ENCODE data around the gene NIBAN1.

NIBAN1 gene

DNA sequence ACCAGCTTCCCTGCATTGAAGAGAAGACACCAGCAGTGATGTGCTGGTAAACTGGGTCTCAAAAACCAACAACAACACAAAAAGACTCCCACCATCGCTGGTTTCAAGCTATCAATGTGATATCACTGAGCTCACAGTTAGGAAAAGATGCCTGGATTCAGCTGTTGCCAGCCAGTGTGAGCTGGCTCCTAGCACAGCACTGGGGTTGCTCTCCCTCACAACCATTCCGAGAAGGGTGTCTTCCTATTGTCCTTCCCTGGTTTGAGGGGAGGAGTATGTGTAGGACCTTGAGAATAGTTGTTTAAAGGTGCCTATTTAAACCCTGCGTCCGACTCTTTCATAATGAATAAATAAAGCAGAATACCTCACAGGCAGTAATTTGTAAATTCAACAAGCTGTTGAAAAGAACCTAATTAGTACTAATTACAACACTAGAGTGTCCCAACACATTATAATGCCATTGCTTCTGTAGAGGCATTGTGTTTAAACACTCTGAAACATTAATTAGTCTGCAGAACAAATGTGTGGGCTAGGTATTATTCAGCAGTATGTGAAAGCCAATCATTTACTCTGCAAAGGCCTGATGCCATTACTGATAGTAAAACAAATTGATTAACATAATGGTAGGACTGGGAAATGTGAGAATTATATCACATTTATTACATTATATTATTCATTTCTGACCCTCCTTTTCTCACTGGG is 17.2 kb downstream of the NIBAN1 start:
- H3K27me3 ChIP-seq (ENCODE audit: control insufficient read depth in 1 of 2, insufficient read depth in 2 of 2, low read length in 2 of 2) = no peaks in the 10 kb centered on the region
- no peak overlapping the region for H3K4me3 ChIP-seq (ENCODE audit: low read length in 2 of 2)
- no peak overlapping the region for H3K9ac ChIP-seq (ENCODE audit: low read length in 2 of 2)
- H3K4me1 ChIP-seq (ENCODE audit: control insufficient read depth, insufficient read depth, low read length) = peaks cover 9% of the 10 kb centered on the region
- no peak overlapping the region for H3K27ac ChIP-seq (ENCODE audit: low read length)
- H3K36me3 ChIP-seq (ENCODE audit: control insufficient read depth in 2 of 2, insufficient read depth in 2 of 2, low read length in 2 of 2) = peaks cover 0 to 3% of the 10 kb centered on the region in 2 donors
- H3K9me3 ChIP-seq (ENCODE audit: control insufficient read depth in 2 of 2, low read length in 2 of 2) = no peaks in the 10 kb centered on the region

DNA sequence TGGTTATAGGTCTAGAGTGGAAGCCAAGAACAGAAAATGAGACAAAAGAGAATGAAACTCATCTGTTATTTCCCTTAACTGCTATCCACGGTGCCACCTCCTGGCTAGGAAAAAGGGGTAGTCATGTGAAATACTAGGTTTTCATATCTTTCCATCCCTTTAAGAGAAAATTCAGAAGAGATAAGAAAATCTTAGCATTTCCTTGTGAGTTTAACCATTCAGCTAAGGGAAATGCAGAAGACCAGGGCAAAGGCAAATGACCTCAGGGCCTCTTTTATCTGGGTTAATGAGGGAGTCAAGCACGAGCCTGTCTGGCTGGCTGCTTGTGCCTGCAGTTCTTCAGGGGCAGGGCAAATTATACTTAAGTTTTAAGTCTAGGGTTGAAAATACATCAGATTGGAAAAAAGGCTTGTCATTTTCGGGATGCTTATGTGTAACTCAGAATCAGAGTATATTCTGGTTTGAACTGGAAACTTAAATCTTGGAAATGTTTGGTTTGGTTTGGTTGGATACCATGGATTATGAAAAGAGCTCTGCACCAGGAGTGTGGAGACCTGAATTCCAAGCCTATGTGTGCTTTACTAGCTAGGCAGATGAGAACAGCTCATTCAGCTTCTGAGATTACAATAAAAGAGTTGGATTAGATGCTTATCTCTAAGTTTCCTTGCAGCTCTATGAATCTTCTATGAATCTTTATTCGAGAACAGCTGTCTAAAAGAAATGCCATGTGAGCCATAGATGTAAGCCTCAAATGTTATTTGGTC is 19.9 kb downstream of the NIBAN1 start:
- Histone ChIP-seq H3K27me3 (ENCODE audit: control insufficient read depth in 1 of 2, insufficient read depth in 2 of 2, low read length in 2 of 2) (no peaks in the 10 kb centered on the region), H3K36me3 (ENCODE audit: control insufficient read depth in 2 of 2, insufficient read depth in 2 of 2, low read length in 2 of 2) (peaks cover 0 to 3% of the 10 kb centered on the region in 2 donors), H3K9ac (ENCODE audit: low read length in 2 of 2) (no peak overlapping the region), H3K9me3 (ENCODE audit: control insufficient read depth in 2 of 2, low read length in 2 of 2) (no peaks in the 10 kb centered on the region), H3K4me1 (ENCODE audit: control insufficient read depth, insufficient read depth, low read length) (peaks cover 7% of the 10 kb centered on the region), H3K4me3 (ENCODE audit: low read length in 2 of 2) (no peak overlapping the region), H3K27ac (ENCODE audit: low read length) (no peak overlapping the region)

GRCh38 chr1:184953600-184954219 is 20.6 kb downstream of the NIBAN1 start:
- H3K4me3 ChIP-seq (ENCODE audit: low read length in 2 of 2) = no peak overlapping the region
- H3K9ac ChIP-seq (ENCODE audit: low read length in 2 of 2) = no peak overlapping the region
- no peak overlapping the region for H3K27ac ChIP-seq (ENCODE audit: low read length)
- H3K4me1 ChIP-seq (ENCODE audit: control insufficient read depth, insufficient read depth, low read length) = no peaks in the 10 kb centered on the region
- peaks cover 0 to 3% of the 10 kb centered on the region in 2 donors for H3K36me3 ChIP-seq (ENCODE audit: control insufficient read depth in 2 of 2, insufficient read depth in 2 of 2, low read length in 2 of 2)
- H3K9me3 ChIP-seq (ENCODE audit: control insufficient read depth in 2 of 2, low read length in 2 of 2) = no peaks in the 10 kb centered on the region
- no peaks in the 10 kb centered on the region for H3K27me3 ChIP-seq (ENCODE audit: control insufficient read depth in 1 of 2, insufficient read depth in 2 of 2, low read length in 2 of 2)

DNA sequence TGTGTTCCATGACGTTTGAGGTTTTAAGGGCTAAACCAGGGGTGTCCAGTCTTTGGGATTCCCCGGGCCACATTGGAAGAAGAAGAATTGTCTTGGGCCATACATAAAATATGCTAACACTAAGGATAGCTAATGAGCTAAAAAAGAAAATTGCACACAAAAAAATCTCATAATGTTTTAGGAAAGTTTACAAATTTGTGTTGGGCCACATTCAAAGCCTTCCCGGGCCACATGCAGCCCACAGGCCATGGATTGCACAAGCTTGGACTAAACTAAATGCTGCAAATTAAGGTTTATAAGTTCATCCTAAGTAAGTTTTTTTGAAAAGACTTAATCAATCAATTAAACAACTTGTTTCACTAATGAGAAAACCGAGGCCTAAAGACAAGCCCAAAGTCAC is 21.9 kb downstream of the NIBAN1 start:
- no peaks in the 10 kb centered on the region for H3K4me1 ChIP-seq (ENCODE audit: control insufficient read depth, insufficient read depth, low read length)
- H3K9ac ChIP-seq (ENCODE audit: low read length in 2 of 2) = no peak overlapping the region
- no peaks in the 10 kb centered on the region for H3K9me3 ChIP-seq (ENCODE audit: control insufficient read depth in 2 of 2, low read length in 2 of 2)
- no peaks in the 10 kb centered on the region for H3K27me3 ChIP-seq (ENCODE audit: control insufficient read depth in 1 of 2, insufficient read depth in 2 of 2, low read length in 2 of 2)
- peaks cover 0 to 3% of the 10 kb centered on the region in 2 donors for H3K36me3 ChIP-seq (ENCODE audit: control insufficient read depth in 2 of 2, insufficient read depth in 2 of 2, low read length in 2 of 2)
- no peak overlapping the region for H3K27ac ChIP-seq (ENCODE audit: low read length)
- no peak overlapping the region for H3K4me3 ChIP-seq (ENCODE audit: low read length in 2 of 2)

GRCh38 chr1:184951788-184952187 is 22.5 kb downstream of the NIBAN1 start:
- Histone ChIP-seq H3K9me3 (ENCODE audit: control insufficient read depth in 2 of 2, low read length in 2 of 2) (no peaks in the 10 kb centered on the region), H3K36me3 (ENCODE audit: control insufficient read depth in 2 of 2, insufficient read depth in 2 of 2, low read length in 2 of 2) (peaks cover 0 to 3% of the 10 kb centered on the region in 2 donors), H3K27me3 (ENCODE audit: control insufficient read depth in 1 of 2, insufficient read depth in 2 of 2, low read length in 2 of 2) (no peaks in the 10 kb centered on the region), H3K27ac (ENCODE audit: low read length) (no peak overlapping the region), H3K9ac (ENCODE audit: low read length in 2 of 2) (no peak overlapping the region), H3K4me3 (ENCODE audit: low read length in 2 of 2) (no peak overlapping the region), H3K4me1 (ENCODE audit: control insufficient read depth, insufficient read depth, low read length) (no peaks in the 10 kb centered on the region)

- H3K27me3 ChIP-seq (ENCODE audit: control insufficient read depth in 1 of 2, insufficient read depth in 2 of 2, low read length in 2 of 2) = no peaks in the 10 kb centered on the region
- H3K9me3 ChIP-seq (ENCODE audit: control insufficient read depth in 2 of 2, low read length in 2 of 2) = no peaks in the 10 kb centered on the region
- H3K9ac ChIP-seq (ENCODE audit: low read length in 2 of 2) = no peak overlapping the region
- H3K4me3 ChIP-seq (ENCODE audit: low read length in 2 of 2) = no peak overlapping the region
- no peaks in the 10 kb centered on the region for H3K4me1 ChIP-seq (ENCODE audit: control insufficient read depth, insufficient read depth, low read length)
- no peak overlapping the region for H3K27ac ChIP-seq (ENCODE audit: low read length)
- H3K36me3 ChIP-seq (ENCODE audit: control insufficient read depth in 2 of 2, insufficient read depth in 2 of 2, low read length in 2 of 2) = peaks cover 0 to 2% of the 10 kb centered on the region in 2 donors
Measured at GRCh38 chr1:184950906-184951305, 23.4 kb downstream of the NIBAN1 start.

- Histone ChIP-seq H3K9me3 (ENCODE audit: control insufficient read depth in 2 of 2, low read length in 2 of 2) (no peaks in the 10 kb centered on the region), H3K36me3 (ENCODE audit: control insufficient read depth in 2 of 2, insufficient read depth in 2 of 2, low read length in 2 of 2) (no peaks in the 10 kb centered on the region), H3K27me3 (ENCODE audit: control insufficient read depth in 1 of 2, insufficient read depth in 2 of 2, low read length in 2 of 2) (no peaks in the 10 kb centered on the region), H3K4me1 (ENCODE audit: control insufficient read depth, insufficient read depth, low read length) (peaks cover 4% of the 10 kb centered on the region), H3K9ac (ENCODE audit: low read length in 2 of 2) (no peak overlapping the region), H3K4me3 (ENCODE audit: low read length in 2 of 2) (no peak overlapping the region), H3K27ac (ENCODE audit: low read length) (no peak overlapping the region)
Measured at GRCh38 chr1:184950227-184950626, 24.1 kb downstream of the NIBAN1 start.

DNA sequence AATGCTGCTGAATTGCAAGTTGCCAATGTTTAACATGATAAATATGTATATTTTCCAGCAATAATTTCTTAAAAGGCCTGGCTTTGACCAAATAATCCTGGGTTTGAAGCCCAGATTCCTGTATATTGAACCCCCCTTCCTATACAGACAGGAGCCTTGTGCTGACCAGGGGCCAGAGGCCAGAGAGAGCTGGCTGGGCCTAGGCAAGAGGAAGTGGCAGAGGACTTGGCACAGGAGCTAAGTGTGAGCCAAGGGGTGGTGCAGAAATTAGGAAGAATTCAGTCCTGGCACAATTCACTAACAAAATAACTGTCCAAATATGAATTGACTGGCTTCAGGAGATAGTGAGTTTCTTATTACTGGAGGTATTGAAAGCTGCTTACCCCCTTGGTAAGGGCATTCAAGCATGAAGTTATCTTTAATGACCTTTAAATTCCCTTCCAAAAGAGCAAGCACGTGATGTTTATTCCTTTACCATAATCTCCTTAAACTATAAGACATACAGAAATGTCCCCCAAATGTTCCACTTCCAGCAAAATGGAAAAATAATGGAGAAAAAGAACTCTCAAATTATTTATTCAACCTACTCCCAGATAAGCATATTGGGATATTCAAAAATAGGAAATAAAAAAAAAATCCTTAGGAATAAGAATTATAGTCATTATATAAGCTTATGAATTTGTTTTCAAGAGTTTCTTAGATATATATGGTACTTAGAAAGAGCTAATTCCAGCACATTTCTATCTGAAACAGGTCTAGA is 26.6 kb downstream of the NIBAN1 start:
- Histone ChIP-seq H3K27ac (ENCODE audit: low read length) (no peak overlapping the region), H3K36me3 (ENCODE audit: control insufficient read depth in 2 of 2, insufficient read depth in 2 of 2, low read length in 2 of 2) (no peaks in the 10 kb centered on the region), H3K9me3 (ENCODE audit: control insufficient read depth in 2 of 2, low read length in 2 of 2) (no peaks in the 10 kb centered on the region), H3K27me3 (ENCODE audit: control insufficient read depth in 1 of 2, insufficient read depth in 2 of 2, low read length in 2 of 2) (no peaks in the 10 kb centered on the region), H3K4me3 (ENCODE audit: low read length in 2 of 2) (no peak overlapping the region), H3K4me1 (ENCODE audit: control insufficient read depth, insufficient read depth, low read length) (peaks cover 4% of the 10 kb centered on the region), H3K9ac (ENCODE audit: low read length in 2 of 2) (no peak overlapping the region)

DNA sequence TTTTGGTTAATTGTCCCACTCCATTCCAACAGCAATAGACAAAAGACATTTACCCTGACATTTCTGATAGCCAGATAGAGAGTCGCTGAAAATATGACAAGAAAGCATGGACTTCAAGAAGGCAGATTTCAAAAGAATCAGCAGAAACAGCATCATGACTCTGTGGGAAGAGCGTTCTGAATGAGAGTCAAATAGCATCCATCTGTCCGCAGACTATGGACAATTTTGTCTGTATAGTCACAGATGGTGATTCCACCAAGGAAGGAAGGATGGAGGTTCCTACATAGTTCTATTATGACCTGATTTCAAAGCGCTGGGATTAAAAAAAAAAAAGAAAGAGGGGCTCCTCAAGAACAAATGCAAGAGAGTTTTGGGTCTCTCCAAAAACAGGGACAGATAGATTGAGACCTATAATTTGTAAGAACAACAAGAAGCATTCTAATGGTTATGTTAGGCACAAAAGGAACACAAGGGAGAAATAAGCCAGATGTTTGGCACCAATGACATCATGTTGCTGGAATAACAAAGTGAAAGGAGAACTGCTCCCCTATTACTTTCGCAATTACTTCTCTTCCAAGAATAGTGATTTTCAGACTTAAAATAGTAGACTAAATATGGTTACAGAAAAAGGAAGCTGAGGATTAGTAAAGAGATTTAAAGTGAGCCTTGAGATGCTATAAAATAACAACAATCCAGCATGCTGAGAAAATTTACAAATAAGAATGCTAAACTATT is 28.5 kb downstream of the NIBAN1 start:
- no peaks in the 10 kb centered on the region for H3K36me3 ChIP-seq (ENCODE audit: control insufficient read depth in 2 of 2, insufficient read depth in 2 of 2, low read length in 2 of 2)
- no peaks in the 10 kb centered on the region for H3K9me3 ChIP-seq (ENCODE audit: control insufficient read depth in 2 of 2, low read length in 2 of 2)
- peaks cover 4% of the 10 kb centered on the region for H3K4me1 ChIP-seq (ENCODE audit: control insufficient read depth, insufficient read depth, low read length)
- no peak overlapping the region for H3K9ac ChIP-seq (ENCODE audit: low read length in 2 of 2)
- no peak overlapping the region for H3K4me3 ChIP-seq (ENCODE audit: low read length in 2 of 2)
- H3K27ac ChIP-seq (ENCODE audit: low read length) = peak overlapping the region; percentile 37
- no peaks in the 10 kb centered on the region for H3K27me3 ChIP-seq (ENCODE audit: control insufficient read depth in 1 of 2, insufficient read depth in 2 of 2, low read length in 2 of 2)

GRCh38 chr1:184945029-184945428 is 29.3 kb downstream of the NIBAN1 start:
- H3K27ac ChIP-seq (ENCODE audit: low read length) = peak overlapping the region; percentile 37
- no peaks in the 10 kb centered on the region for H3K9me3 ChIP-seq (ENCODE audit: control insufficient read depth in 2 of 2, low read length in 2 of 2)
- H3K27me3 ChIP-seq (ENCODE audit: control insufficient read depth in 1 of 2, insufficient read depth in 2 of 2, low read length in 2 of 2) = no peaks in the 10 kb centered on the region
- no peak overlapping the region for H3K9ac ChIP-seq (ENCODE audit: low read length in 2 of 2)
- no peak overlapping the region for H3K4me3 ChIP-seq (ENCODE audit: low read length in 2 of 2)
- H3K36me3 ChIP-seq (ENCODE audit: control insufficient read depth in 2 of 2, insufficient read depth in 2 of 2, low read length in 2 of 2) = no peaks in the 10 kb centered on the region
- H3K4me1 ChIP-seq (ENCODE audit: control insufficient read depth, insufficient read depth, low read length) = peaks cover 4% of the 10 kb centered on the region

Data from stomach smooth muscle (tissue), 2 donors.